MM.1S (cell line): ENCODE results near the gene BRI3.

ENCODE experiments used
- DNase-seq: peaks from one replicate; pipeline ENCODE4 v3.0.0-alpha.2; 2015
- H2AFZ ChIP-seq: fragments of 300-600 bp; sonication (generic); 2 replicates; pipeline ENCODE4 v1.6.0; 2016; ENCODE audit warnings: antibody characterized with exemption, low read length
- H3F3A ChIP-seq: fragments of 300-600 bp; sonication (generic); 2 replicates; pipeline ENCODE4 v1.6.1; 2016; ENCODE audit warnings: mild to moderate bottlenecking, antibody characterized with exemption, low read length, moderate library complexity, mixed read lengths; ENCODE audit not compliant: insufficient read depth
- H3K27ac ChIP-seq: fragments of 300-600 bp; sonication (generic); 2 replicates; pipeline ENCODE4 v1.5.1; 2016; ENCODE audit warnings: mild to moderate bottlenecking, low read length
- H3K27me3 ChIP-seq: fragments of 300-600 bp; sonication (generic); replicated peaks from 2 replicates; pipeline ENCODE4 v1.6.0; 2016; ENCODE audit warnings: low read length; ENCODE audit not compliant: insufficient read depth
- H3K36me3 ChIP-seq: fragments of 300-600 bp; sonication (generic); replicated peaks from 2 replicates; pipeline ENCODE4 v1.6.1; 2016; ENCODE audit warnings: mild to moderate bottlenecking, low read length, mixed read lengths; ENCODE audit not compliant: insufficient read depth
- H3K4me1 ChIP-seq: fragments of 300-600 bp; sonication (generic); 2 replicates; pipeline ENCODE4 v1.6.1; 2016; ENCODE audit warnings: low read length, mixed read lengths
- H3K4me2 ChIP-seq: fragments of 300-600 bp; sonication (generic); 2 replicates; pipeline ENCODE4 v1.6.0; 2016; ENCODE audit warnings: low read depth, low read length
- H3K4me3 ChIP-seq: fragments of 300-600 bp; sonication (generic); 2 replicates; pipeline ENCODE4 v1.5.1; 2016; ENCODE audit warnings: low read length, mixed read lengths
- H3K79me2 ChIP-seq: fragments of 300-600 bp; sonication (generic); 2 replicates; pipeline ENCODE4 v1.6.1; 2016; ENCODE audit warnings: mixed run types, low read length, mixed read lengths
- H3K9ac ChIP-seq: fragments of 300-600 bp; sonication (generic); 2 replicates; pipeline ENCODE4 v1.6.1; 2016; ENCODE audit warnings: low read length, mixed read lengths
- H3K9me2 ChIP-seq: fragments of 300-600 bp; sonication (generic); replicated peaks from 2 replicates; pipeline ENCODE4 v1.6.1; 2016; ENCODE audit warnings: mild to moderate bottlenecking, low read length, mixed read lengths; ENCODE audit not compliant: insufficient read depth
- H3K9me3 ChIP-seq: fragments of 300-600 bp; sonication (generic); replicated peaks from 2 replicates; pipeline ENCODE4 v1.6.1; 2016; ENCODE audit warnings: mild to moderate bottlenecking, low read length, mixed read lengths; ENCODE audit not compliant: insufficient read depth
- H4K20me1 ChIP-seq: fragments of 300-600 bp; sonication (generic); 2 replicates; pipeline ENCODE4 v1.6.1; 2016; ENCODE audit warnings: mild to moderate bottlenecking, low read length, moderate library complexity, mixed read lengths; ENCODE audit not compliant: insufficient read depth
- CTCF ChIP-seq: fragments of 300-600 bp; sonication (generic); IDR thresholded peaks from 2 replicates; pipeline ENCODE4 v1.5.1; 2016; ENCODE audit warnings: antibody characterized with exemption, low read length, mixed read lengths
- EZH2 ChIP-seq: fragments of 300-600 bp; sonication (generic); optimal IDR thresholded peaks from 2 replicates; pipeline ENCODE3; 2017; ENCODE audit warnings: low read depth, mild to moderate bottlenecking, antibody characterized with exemption, low read length, mixed read lengths
- EZH2phosphoT487 ChIP-seq: fragments of 300-600 bp; sonication (generic); IDR thresholded peaks from 2 replicates; pipeline ENCODE4 v1.6.1; 2018; ENCODE audit warnings: antibody characterized with exemption, low read length

BRI3 gene

GRCh38 chr7:98294326-98294725 lies 12.8 kb downstream of the BRI3 start:
- Histone ChIP-seq H3K27ac (no peak overlapping the region), H3F3A (peaks cover 7% of the 10 kb centered on the region), H3K36me3 (no peaks in the 10 kb centered on the region; the same call in 1 of the 2 replicates), H3K4me2 (no peak overlapping the region), H3K4me1 (peaks cover 6% of the 10 kb centered on the region), H3K79me2 (peaks cover 23% of the 10 kb centered on the region), H4K20me1 (no peaks in the 10 kb centered on the region), H2AFZ (no peak overlapping the region), H3K9me3 (no peaks in the 10 kb centered on the region), H3K4me3 (no peak overlapping the region), H3K9me2 (no peaks in the 10 kb centered on the region), H3K27me3 (no peaks in the 10 kb centered on the region), H3K9ac (no peak overlapping the region)
- DNase-seq = no peak
- TF ChIP-seq EZH2 = no peak
- TF ChIP-seq EZH2phosphoT487 = no peak
- no peak for TF ChIP-seq CTCF

- TF ChIP-seq CTCF = peak; percentile 45
- TF ChIP-seq EZH2phosphoT487 = no peak
- TF ChIP-seq EZH2 = no peak
- Histone ChIP-seq H3K36me3 (no peaks in the 10 kb centered on the region; the same call in 1 of the 2 replicates), H3K4me3 (no peak overlapping the region), H3K4me2 (no peak overlapping the region), H3K9ac (no peak overlapping the region), H3F3A (peaks cover 1% of the 10 kb centered on the region), H3K4me1 (peaks cover under 1% of the 10 kb centered on the region; the same call in 1 of the 2 replicates), H4K20me1 (no peaks in the 10 kb centered on the region), H3K27me3 (no peaks in the 10 kb centered on the region), H3K9me2 (no peaks in the 10 kb centered on the region), H3K79me2 (peaks cover 23% of the 10 kb centered on the region), H3K27ac (no peak overlapping the region), H3K9me3 (no peaks in the 10 kb centered on the region), H2AFZ (no peak overlapping the region)
- DNase-seq = no peak
Observed at GRCh38 chr7:98294798-98295382, 13.4 kb downstream of the BRI3 start.

GRCh38 chr7:98295467-98296192 lies 14.1 kb downstream of the BRI3 start:
- Histone ChIP-seq H3K4me2 (no peak overlapping the region), H3K27me3 (no peaks in the 10 kb centered on the region), H3F3A (no peaks in the 10 kb centered on the region), H4K20me1 (no peaks in the 10 kb centered on the region), H3K9ac (no peak overlapping the region), H3K79me2 (peaks cover 21% of the 10 kb centered on the region), H3K4me3 (no peak overlapping the region), H3K9me2 (no peaks in the 10 kb centered on the region), H3K9me3 (no peaks in the 10 kb centered on the region), H3K36me3 (no peaks in the 10 kb centered on the region; the same call in 1 of the 2 replicates), H3K4me1 (no peaks in the 10 kb centered on the region), H2AFZ (no peak overlapping the region), H3K27ac (no peak overlapping the region)
- TF ChIP-seq EZH2phosphoT487 (no peak), EZH2 (no peak), CTCF (no peak)
- no peak for DNase-seq
